ENCODE data around the gene AFF4.
A peak's percentile ranks its signal among the peaks of the same experiment; 100 is the strongest.

AFF4 gene

DNA sequence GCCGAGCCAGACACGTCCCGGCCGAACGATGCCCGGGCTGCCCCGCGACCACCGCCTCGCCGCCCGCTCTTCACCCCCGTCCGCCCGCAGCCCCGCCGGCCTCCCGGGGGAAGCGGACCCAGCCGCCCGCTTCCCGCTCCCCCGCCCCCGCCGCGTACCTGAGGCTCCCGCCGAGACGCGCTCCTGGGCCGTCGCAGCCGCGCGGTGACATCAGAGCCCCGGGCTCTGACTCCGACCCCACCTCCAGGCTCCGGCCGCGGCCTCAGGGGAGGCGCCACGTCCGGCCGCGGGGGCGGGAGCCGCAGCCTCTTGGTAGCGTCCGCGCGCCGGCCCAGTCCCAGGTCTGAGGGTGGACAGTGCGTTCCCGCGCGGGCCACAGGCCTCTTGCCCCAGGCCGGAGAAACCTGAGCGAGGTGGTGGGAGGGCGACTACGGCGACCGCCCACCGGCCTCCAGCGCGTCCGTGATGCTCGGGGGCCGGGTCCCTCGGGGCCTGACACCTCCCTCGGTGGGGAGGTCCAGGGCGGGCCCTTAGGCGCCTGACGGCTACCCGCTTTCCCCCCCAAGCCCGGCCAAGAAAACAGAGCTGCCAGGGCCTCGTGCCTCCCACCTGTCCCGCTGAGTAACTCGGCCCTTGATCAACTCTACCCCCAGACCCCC lies 132.9 kb downstream of the AFF4 start, which contains the start of gene SHROOM1:
SHROOM1 (minus strand) TSS at position 212 of the 659 bp plus-strand sequence. CDS start 4,507 bp downstream, outside the sequence.
- DNase-seq (ENCODE audit: extremely low read depth, low read depth), result no peak
- TF ChIP-seq, protein P1, sequence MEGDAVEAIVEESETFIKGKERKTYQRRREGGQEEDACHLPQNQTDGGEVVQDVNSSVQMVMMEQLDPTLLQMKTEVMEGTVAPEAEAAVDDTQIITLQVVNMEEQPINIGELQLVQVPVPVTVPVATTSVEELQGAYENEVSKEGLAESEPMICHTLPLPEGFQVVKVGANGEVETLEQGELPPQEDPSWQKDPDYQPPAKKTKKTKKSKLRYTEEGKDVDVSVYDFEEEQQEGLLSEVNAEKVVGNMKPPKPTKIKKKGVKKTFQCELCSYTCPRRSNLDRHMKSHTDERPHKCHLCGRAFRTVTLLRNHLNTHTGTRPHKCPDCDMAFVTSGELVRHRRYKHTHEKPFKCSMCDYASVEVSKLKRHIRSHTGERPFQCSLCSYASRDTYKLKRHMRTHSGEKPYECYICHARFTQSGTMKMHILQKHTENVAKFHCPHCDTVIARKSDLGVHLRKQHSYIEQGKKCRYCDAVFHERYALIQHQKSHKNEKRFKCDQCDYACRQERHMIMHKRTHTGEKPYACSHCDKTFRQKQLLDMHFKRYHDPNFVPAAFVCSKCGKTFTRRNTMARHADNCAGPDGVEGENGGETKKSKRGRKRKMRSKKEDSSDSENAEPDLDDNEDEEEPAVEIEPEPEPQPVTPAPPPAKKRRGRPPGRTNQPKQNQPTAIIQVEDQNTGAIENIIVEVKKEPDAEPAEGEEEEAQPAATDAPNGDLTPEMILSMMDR (IDR thresholded peaks at IDR 0.05; ENCODE audit: low read depth, low read length), result no peak

DNA sequence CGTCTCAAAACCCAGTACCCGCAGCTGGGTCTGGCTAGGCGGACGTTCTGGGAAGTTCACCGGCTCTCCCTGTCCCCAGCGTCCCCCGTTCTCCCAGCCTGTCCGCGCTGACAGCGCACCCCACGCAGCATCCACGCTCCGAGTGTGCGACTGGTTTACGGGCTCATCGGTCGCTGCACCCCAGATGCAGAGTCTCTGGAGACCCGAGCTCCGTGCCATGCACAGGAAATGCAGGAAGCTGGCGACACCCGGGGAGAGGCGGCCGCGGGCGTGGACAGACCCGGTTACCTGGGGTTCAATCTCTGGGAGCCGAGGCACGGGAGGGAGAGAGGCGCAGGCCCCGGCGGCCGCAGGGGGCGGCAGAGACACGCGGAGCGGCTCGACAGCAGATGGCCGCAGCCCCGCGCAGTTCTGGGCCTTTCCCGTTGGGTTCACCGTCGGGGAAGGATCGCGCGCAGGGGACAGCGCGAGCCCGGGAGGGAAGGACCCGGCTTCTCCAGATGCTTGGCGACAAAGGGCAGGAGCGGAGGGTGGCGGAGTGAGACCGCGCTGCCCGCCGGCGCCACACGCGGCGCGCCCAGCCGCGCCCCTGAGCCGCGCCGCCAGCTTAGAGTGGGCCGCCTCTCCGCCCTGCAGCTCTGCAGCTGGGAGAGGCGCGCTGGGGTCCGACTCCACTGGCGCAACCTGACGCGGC lies 133.5 kb downstream of the AFF4 start:
- no peak for DNase-seq (ENCODE audit: extremely low read depth, low read depth)
- TF ChIP-seq, protein P1 (IDR thresholded peaks at IDR 0.05; ENCODE audit: low read depth, low read length), result peak; percentile 91

DNA sequence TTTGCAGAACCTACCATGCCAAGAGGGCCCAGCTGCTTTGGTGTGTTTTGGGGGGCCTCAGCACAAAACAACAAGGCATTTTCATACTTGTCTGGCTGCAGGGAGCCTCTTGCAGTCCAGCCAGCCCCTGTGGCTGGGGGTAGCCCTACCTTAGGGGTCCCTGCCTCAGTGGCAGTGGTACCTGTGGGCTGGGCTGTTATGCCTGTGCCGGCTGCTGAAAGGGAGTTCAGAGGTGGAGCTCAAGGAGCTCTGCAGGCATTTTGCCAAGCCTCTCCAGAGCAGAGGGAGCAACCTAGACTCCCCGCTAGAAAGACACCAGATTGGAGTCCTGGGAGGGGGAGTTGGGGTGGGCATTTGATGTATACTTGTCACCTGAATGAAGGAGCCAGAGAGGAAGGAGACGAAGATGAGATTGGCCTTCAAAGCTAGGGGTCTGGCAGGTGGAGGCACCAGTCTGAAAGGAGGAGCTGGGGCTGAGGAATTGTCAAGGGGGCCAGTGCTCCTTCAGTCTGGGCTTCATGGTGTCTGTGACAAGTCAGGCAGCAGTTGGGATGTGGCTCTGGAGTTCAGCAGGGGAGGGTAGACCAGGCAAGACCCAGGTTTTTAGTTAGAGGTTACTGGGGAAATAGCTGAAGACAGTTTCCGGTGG lies 134.5 kb downstream of the AFF4 start:
- no peak for DNase-seq (ENCODE audit: extremely low read depth, low read depth)
- TF ChIP-seq, protein P1 (IDR thresholded peaks at IDR 0.05; ENCODE audit: low read depth, low read length), result no peak

DNA sequence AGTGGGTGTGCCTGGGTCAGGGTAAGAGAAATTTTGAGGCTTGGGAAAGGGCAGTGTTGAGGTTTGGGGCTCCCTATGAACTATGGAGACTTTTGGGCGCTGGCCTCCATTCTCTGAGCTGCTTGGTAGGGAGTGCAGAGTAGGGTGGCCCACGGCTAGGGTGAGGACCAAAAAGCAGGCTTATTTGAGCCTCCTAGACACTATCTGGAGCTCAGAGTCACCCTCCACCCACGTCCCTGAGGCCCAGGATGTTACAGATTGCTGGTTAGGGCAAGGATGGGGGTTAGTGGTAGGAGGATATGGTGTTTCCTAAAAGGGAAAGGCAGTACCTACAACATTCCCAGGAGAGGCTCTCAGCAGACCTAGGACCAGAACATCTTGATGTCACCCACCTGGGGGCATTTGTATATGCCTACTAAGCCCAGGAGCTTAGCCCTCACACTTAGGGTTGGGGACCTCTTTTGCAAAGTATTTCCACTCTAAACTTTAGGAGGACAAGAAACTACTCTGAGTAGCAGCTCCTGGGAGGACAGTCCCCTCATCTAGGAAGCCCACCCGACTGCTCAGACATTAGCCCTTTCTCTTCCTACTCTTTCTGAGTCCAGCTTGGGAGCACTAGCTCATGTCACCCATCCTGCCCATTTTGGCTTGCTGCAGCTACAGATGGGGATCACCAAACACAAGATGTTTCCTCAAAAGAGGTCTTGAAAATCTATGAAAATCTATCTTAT lies 135.3 kb downstream of the AFF4 start:
- no peak for DNase-seq (ENCODE audit: extremely low read depth, low read depth)
- TF ChIP-seq, protein P1 (IDR thresholded peaks at IDR 0.05; ENCODE audit: low read depth, low read length), result no peak

DNA sequence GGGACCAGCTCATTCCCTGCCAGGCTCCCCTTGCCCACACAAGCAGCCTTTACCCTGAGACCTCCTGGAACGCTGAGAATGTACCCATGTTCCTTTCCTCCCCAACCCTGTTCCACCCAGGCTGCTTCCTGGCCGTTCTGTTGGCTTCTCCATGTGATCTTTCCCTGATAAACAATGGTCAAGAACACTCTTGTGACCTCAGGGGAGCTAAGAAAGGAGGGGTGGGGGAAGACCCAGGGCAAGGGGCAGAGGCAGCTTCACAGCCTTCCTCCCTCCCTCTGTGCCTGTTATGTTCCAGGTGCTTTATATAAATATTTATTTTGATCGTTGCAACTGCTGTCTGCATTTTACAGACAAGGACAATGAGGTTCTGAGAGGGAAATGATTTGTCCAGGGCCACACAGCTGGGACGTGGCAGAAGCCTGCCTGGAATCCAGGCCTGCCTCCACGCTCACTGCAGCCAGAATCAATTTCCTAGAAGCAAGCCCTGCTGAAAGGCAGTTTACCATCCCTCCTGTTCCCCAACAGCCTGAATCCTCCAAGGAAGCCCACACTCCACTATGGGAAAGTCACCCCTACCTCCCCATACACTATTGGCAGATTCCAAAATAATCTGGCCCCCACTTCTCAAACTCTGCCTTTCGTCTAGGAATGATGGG lies 136.9 kb downstream of the AFF4 start:
- TF ChIP-seq, protein P1 (IDR thresholded peaks at IDR 0.05; ENCODE audit: low read depth, low read length), result no peak
- DNase-seq (ENCODE audit: extremely low read depth, low read depth), result no peak

DNA sequence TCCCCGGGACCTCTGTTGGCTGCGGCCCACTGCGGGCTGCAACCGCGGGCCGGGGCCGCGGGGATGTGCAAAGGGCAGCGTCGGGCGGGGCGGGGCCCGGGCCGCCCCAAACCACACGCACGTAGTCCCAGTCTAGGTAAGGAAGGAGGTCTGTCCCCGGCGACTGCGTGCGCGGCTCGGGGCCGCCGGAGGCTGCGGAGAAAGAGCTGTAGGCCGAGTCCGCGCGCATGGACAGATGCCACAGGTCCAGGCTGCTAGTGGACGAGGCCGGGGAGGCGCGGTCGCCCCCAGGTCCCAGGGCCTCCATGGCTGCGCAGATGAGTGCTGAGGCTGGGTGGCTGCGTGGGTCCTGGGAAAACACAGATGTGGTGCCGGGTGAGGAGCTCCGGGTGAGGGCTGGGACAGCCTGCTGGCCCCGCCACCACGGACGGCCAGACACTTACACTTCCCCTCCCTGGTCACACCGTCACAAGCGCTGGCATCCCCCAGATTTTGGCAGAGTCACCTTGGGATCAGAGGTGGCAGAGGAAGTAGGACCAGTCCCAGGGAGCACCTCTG lies 137.5 kb downstream of the AFF4 start:
- TF ChIP-seq, protein P1 (IDR thresholded peaks at IDR 0.05; ENCODE audit: low read depth, low read length), result no peak
- no peak for DNase-seq (ENCODE audit: extremely low read depth, low read depth)
